ENCODE results near the gene GOLGA6B.
A peak's percentile ranks its signal among the peaks of the same experiment; 100 is the strongest.
"Not testable (repeated sequence)": the region's sequence is repeated elsewhere in the genome, so short reads cannot be mapped to it uniquely, and the experiment has no call there.

The GOLGA6B gene, protein sequence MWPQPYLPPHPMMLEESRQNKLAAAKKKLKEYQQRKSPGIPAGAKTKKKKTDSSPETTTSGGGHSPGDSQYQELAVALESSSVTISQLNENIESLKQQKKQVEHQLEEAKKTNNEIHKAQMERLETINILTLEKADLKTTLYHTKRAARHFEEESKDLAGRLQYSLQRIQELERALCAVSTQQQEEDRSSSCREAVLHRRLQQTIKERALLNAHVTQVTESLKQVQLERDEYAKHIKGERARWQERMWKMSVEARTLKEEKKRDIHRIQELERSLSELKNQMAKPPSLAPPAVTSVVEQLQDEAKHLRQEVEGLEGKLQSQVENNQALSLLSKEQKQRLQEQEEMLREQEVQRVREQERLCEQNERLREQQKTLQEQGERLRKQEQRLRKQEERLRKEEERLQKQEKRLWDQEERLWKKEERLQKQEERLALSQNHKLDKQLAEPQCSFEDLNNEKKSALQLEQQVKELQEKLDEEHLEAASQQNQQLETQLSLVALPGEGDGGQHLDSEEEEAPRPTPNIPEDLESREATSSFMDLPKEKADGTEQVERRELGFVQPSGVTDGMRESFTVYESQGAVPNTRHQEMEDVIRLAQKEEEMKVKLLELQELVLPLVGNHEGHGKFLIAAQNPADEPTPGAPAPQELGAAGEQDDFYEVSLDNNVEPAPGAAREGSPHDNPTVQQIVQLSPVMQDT

DNA sequence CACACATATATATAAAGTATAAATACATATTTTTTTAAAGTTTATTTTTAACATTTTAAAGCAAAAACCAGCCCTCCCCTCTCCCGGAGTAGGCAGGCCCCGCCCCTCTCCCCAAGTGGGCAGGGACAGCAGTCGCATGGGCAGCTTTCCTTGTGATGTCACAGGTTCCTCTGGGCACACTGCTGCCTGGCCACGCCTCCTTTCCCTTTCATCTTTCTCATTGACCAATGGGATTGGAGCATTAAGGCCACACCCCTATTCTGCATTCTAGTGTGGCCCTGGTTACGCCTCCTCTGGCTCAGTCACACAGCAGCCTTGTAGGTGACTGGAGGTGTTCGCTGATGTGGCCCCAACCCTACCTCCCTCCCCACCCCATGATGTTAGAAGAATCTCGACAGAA lies at the start of gene GOLGA6B:
GOLGA6B (plus strand) TSS at position 301 of the 400 bp plus-strand sequence; CDS start at position 342, 41 bp downstream.
- DNase-seq = not testable (repeated sequence)

- DNase-seq = no peak
Observed at GRCh38 chr15:72604794-72605193, 49.7 kb upstream of the GOLGA6B start.

- DNase-seq = not testable (repeated sequence)
Observed at GRCh38 chr15:72608084-72608483, 46.4 kb upstream of the GOLGA6B start.

DNA sequence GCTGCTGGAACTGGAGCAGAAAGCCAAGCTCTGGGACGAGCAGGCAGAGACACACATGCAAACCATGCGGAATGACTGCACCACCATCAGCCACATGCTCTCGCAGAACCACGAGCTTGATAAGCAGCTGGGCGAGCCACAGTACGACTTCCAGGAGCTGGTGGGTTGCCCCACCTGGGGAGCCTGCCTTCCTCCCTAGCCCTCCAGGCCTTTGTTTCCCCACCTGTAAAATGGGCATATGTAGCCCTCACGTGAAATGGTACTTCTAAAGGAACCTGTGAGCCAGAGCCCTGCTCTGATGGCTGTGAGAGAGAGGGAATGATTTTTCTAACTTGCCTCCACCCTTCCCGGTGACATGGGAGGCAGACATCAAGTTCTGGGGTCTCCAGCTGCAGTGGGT lies 44.6 kb upstream of the GOLGA6B start:
- DNase-seq = no peak

- DNase-seq = not testable (repeated sequence)
Observed at GRCh38 chr15:72612324-72612723, 42.2 kb upstream of the GOLGA6B start.

DNA sequence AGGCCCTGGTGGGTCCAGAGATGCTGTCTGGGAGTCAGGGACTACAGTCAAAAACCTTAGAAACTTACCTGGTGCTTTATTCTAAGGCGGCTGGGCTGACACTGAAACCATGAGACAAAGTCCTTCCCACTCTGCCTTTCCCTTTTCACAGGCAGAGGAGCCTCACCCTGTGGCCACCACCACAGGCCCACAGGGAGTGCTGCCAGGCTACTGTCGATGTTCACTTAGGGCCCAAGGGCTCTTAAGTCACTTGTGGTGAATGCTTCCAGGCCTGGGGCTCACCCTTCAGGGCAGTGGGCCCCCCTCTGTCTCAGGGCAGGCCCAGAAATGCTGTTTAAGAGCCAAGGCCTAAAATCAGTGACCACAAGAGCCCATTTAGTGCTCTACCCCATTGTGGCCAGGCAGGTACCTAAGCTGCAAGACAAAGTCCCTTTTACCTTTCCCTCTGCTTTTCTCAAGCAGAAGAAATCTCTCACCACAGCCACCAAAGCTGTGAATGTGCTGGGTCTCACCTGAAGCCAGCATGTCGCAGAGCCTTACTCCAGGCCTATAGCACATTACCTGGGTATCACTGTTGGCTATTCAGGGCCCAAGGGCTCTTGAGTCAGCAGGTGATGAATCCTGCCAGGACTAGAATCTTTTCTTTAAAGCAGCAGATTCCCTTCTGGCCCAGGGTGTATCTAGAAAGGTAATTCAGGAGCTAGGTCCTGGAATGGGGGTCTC lies 39.5 kb upstream of the GOLGA6B start:
- DNase-seq = no peak

GRCh38 chr15:72615533-72616233 lies 38.8 kb upstream of the GOLGA6B start:
- not testable (repeated sequence) for DNase-seq

DNA sequence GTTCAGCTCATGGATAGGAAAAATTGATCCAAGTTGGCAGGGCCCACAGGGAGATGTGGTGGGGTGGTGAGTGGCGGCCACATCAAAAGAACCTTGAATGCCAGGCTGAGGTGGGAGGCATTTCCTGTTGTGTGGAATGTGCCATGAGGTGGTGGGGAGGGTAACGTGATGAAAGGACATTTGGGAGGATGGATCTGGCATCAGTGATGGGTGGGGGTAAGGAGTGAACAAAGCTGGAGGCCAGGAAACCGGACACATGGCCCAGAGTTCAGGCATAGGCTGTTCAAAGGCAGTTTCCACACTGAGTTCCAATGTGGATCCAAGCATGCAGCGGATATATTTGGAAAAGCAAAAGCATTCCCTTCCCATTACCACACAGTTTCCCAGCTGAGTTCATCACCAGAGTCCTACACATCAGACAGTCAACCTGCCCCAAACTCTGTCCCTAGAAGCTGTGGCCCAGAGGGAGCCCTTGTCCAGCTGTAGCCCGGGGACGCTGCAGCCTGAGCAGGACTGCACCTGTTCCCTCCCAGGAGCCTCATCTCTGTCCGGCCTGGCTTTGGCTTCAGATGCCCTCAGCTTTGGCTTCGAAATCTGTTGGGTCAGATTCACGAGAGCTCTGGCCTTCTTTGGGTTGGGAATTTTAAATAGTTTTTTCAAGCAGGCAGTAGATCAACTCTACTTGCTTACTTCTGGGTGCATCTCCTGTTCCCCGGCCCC lies 37.8 kb upstream of the GOLGA6B start:
- DNase-seq = no peak

GRCh38 chr15:72623854-72624253 lies 30.6 kb upstream of the GOLGA6B start:
- DNase-seq = not testable (repeated sequence)

GRCh38 chr15:72626153-72626552 lies 28.3 kb upstream of the GOLGA6B start:
- DNase-seq = not testable (repeated sequence)

DNA sequence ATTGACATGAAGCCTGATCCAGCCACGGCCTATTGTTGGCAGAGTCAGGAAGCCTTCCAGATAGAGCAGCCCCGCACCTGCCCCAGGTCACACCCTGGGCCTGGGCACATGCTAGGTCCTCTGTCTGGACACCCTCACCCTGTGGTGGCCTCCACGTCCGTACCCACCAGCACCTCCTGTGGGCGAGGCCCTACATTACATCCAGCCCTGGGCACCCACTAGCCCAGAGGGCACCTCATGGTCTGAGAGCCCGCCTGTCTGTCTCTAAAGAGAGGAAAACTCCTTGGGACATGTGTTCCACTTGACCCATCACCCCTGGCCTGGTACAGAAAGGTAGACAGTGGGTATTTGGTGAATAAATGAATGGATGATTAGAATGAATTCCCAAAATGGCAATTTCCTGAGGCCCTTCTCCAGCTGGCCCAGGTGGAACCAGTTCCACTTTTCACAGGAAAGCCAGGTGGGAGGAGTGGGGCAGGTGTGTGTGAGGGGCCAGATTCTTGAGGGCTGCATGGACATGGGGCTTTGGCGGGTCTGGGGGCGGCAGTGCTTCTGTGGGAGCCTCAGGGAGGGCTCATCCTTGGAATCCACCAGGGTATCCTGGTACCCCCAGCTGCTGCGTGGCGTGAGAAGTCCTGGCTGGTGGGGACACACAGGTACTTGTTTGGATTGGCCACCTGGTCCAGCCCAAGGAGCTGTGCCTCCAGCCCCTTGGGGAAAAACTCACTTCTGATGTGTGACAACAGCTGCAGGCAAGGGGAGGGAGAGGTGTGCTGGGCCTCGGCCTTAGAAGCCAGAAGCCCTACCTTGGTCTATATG lies 26.0 kb upstream of the GOLGA6B start:
- DNase-seq = peak; percentile 21

DNA sequence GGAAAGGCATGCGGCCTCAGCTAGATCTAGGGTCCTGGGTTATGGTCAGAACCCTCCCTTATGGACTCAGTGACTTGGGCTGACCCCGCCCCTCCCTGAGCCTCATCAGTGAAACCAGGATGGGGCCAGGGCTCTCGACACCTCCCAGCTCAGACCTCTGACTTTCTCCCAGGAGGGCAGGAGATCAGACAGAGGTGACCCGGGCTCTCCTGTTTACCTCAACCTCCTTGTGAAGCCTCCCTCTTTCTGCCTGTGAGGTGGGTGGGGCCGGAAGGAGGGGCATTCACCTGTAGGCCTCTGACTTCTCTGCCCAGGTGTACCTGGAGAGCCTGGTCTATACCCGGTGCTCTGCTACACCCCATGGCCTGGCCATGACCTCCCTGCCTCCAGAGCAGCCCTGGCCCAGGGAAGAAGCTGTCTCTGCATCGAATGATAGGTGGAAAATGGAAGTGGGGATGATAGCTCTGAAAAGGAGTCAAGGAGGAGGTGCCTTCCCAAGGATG lies 25.4 kb upstream of the GOLGA6B start:
- not testable (repeated sequence) for DNase-seq

DNA sequence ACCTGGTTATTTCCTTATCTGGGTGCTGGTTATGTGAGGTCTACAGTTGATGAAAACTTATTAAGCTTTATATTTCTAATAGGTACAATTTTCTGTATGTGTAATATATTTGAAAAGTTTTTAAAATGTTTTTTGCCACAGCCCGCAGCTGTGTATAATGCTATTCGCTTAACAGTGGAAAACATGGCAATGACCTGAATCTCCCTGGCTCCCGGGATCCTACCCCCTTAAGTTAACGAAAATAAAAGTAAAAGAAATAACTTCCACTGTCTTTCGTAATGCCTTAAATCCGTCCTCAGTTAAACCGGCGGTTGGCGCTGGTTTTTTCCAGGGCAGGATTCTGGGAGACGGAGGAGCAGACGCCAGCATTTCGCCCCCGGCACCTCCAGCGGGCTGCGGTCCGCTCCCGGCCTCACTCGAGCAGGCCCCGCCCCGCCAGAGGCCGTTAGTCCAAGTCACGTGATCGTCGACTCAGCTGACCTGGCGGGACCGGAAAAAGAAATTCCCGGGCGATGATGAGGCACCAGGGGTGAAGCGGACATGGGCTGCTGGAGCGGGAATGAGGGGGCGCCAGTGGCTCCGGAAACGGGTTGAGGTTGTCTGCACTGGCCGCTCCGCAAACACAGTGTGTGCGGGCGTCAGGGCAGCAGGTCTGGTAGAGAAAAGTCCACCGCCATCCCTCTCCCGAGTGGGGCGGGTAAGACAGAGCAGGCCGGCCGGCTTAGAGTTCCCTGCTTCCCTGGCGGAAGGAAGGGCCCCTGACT lies 17.8 kb upstream of the GOLGA6B start:
- peak; percentile 89 for DNase-seq

- not testable (repeated sequence) for DNase-seq
Observed at GRCh38 chr15:72639759-72640483, 14.6 kb upstream of the GOLGA6B start.

- DNase-seq = not testable (repeated sequence)
Observed at GRCh38 chr15:72642271-72642670, 12.2 kb upstream of the GOLGA6B start.

- not testable (repeated sequence) for DNase-seq
Observed at GRCh38 chr15:72648631-72649253, 5.8 kb upstream of the GOLGA6B start.

GRCh38 chr15:72656014-72656413 lies 1.5 kb downstream of the GOLGA6B start:
- DNase-seq = not testable (repeated sequence)

DNA sequence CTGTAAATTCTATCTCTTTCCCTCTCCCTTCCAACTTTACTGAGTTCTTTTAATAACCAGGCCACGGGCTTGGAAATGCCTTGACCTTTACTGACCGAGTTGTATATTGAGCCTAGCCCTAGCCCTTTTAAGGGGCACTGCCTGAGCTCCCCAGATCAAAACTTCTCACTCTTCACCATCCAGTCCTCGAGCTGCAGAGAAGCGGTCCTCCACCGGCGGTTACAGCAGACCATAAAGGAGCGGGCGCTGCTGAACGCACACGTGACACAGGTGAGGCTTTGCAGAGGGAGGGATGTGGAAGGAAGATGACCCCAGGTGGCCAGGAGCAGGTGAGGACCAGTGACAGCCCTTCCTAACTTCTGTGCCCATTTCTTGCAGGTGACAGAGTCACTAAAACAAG lies 6.6 kb downstream of the GOLGA6B start:
- DNase-seq = not testable (repeated sequence)

DNA sequence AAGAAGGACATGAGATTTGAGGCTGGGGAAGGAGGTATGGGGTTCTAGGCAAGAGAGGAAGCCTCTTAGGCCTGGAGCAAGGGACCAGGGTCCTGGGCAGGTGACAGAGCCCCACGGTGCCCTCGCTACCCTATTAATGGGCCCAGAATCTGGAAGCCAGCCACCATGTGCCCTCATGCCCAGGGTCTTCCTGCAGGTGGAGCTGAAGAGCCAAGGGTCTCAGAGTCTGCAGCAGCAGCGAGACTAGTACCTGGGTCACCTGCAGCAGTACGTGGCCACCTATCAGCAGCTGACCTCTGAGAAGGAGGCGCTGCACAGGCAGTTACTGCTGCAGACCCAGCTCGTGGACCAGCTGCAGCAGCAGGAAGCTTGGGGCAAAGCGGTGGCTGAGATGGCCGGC lies 9.4 kb downstream of the GOLGA6B start:
- DNase-seq = not testable (repeated sequence)
